Measurements from ENCODE around the gene HS6ST3. TPM values are rescaled to one million over a fixed set of nuclear protein-coding genes. Genes with fewer than 3 reads are reported as not detected.

The HS6ST3 gene
- total RNA-seq, 4 donors from 2014 or later = 0.08 to 0.47 (median 0.41) TPM

- 41% methylated on average over 1 of the region's 1 CpG for WGBS
- DNase-seq (ENCODE audit: low spot score in 2 of 2) = no peak
- TF ChIP-seq CTCF (IDR thresholded peaks at IDR 0.05) (no peak), EP300 (IDR thresholded peaks at IDR 0.05) (no peak), POLR2AphosphoS5 (IDR thresholded peaks at IDR 0.05) (no peak), POLR2A (IDR thresholded peaks at IDR 0.05) (no peak)
- Histone ChIP-seq H3K36me3 (no peaks in the 10 kb centered on the region), H3K27me3 (no peaks in the 10 kb centered on the region), H3K9me3 (no peaks in the 10 kb centered on the region), H3K4me1 (no peaks in the 10 kb centered on the region), H3K27ac (no peak overlapping the region), H3K4me3 (no peak overlapping the region)
Measured at GRCh38 chr13:96243376-96243775, 153.5 kb downstream of the HS6ST3 start.

- Histone ChIP-seq H3K36me3 (no peaks in the 10 kb centered on the region), H3K4me1 (no peaks in the 10 kb centered on the region), H3K9me3 (no peaks in the 10 kb centered on the region), H3K27ac (no peak overlapping the region), H3K27me3 (no peaks in the 10 kb centered on the region), H3K4me3 (no peak overlapping the region)
- 51% methylated on average over 2 of the region's 2 CpGs for WGBS
- no peak for DNase-seq (ENCODE audit: low spot score in 2 of 2)
- TF ChIP-seq EP300 (IDR thresholded peaks at IDR 0.05) (no peak), POLR2AphosphoS5 (IDR thresholded peaks at IDR 0.05) (no peak), CTCF (IDR thresholded peaks at IDR 0.05) (no peak), POLR2A (IDR thresholded peaks at IDR 0.05) (no peak)
Measured at GRCh38 chr13:96248103-96248502, 158.2 kb downstream of the HS6ST3 start.

DNA sequence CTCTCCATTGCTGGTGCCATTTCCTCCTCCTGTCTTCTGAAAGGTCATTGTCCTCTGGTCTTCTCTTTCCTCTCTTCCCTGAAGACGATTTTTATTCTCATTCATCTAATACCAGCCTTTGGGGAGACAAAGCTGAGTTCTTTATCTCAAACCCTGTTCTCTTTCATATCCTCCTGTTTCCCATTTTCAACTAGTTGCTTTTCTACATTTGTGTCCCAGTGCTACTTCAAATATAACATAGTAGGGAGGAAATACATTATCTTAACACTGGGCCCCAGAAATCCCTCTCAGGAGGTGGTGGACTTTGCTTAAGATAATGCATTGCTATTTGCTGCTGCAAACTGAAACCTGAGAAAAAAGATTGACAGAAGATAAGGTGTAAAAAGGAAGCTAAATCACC is 159.1 kb downstream of the HS6ST3 start:
- H3K4me1 ChIP-seq = no peaks in the 10 kb centered on the region
- no peak for DNase-seq (ENCODE audit: low spot score in 2 of 2)
- 67% methylated on average over 1 of the region's 1 CpG for WGBS
- no peaks in the 10 kb centered on the region for H3K36me3 ChIP-seq
- H3K9me3 ChIP-seq = no peaks in the 10 kb centered on the region
- H3K4me3 ChIP-seq = no peak overlapping the region
- TF ChIP-seq EP300 (IDR thresholded peaks at IDR 0.05) = no peak
- H3K27me3 ChIP-seq = no peaks in the 10 kb centered on the region
- no peak overlapping the region for H3K27ac ChIP-seq

DNA sequence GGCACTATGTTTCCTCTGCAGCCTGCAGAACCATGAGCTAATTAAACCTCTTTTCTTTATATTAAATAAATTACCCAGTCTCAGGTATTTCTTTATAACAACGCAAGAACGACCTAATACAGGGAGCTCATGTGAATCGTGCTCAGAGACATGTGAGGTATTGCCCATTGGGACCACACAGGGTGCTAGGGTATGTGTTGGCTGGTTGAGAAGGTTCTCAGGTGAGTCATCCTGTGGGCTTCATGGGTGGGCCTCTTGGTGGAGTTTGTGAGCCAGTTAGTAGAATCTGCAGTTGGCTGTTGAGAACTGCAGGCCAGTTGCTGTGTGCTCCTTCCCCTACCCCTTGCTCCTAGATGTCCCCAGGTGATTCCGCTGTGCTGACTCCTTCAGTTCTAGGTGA is 163.0 kb downstream of the HS6ST3 start:
- H3K27me3 ChIP-seq = no peaks in the 10 kb centered on the region
- no peak overlapping the region for H3K27ac ChIP-seq
- no peak for DNase-seq (ENCODE audit: low spot score in 2 of 2)
- no peaks in the 10 kb centered on the region for H3K36me3 ChIP-seq
- WGBS = 93% methylated on average over 4 of the region's 4 CpGs
- H3K4me3 ChIP-seq = no peak overlapping the region
- no peaks in the 10 kb centered on the region for H3K4me1 ChIP-seq
- TF ChIP-seq CTCF (IDR thresholded peaks at IDR 0.05) (no peak), POLR2A (IDR thresholded peaks at IDR 0.05) (no peak), POLR2AphosphoS5 (IDR thresholded peaks at IDR 0.05) (no peak), EP300 (IDR thresholded peaks at IDR 0.05) (no peak)
- H3K9me3 ChIP-seq = no peaks in the 10 kb centered on the region

- H3K9me3 ChIP-seq = no peaks in the 10 kb centered on the region
- no peak overlapping the region for H3K27ac ChIP-seq
- no peak overlapping the region for H3K4me3 ChIP-seq
- H3K36me3 ChIP-seq = no peaks in the 10 kb centered on the region
- no peaks in the 10 kb centered on the region for H3K27me3 ChIP-seq
- TF ChIP-seq POLR2A (IDR thresholded peaks at IDR 0.05) (no peak), CTCF (IDR thresholded peaks at IDR 0.05) (no peak), POLR2AphosphoS5 (IDR thresholded peaks at IDR 0.05) (no peak), EP300 (IDR thresholded peaks at IDR 0.05) (no peak)
- no peak for DNase-seq (ENCODE audit: low spot score in 2 of 2)
- no peaks in the 10 kb centered on the region for H3K4me1 ChIP-seq
- 57% methylated on average over 1 of the region's 1 CpG for WGBS
Measured at GRCh38 chr13:96273196-96273595, 183.3 kb downstream of the HS6ST3 start.

GRCh38 chr13:96274046-96274445 is 184.1 kb downstream of the HS6ST3 start:
- Histone ChIP-seq H3K27ac (no peak overlapping the region), H3K4me3 (no peak overlapping the region), H3K36me3 (no peaks in the 10 kb centered on the region), H3K4me1 (no peaks in the 10 kb centered on the region), H3K27me3 (no peaks in the 10 kb centered on the region), H3K9me3 (no peaks in the 10 kb centered on the region)
- 84% methylated on average over 2 of the region's 2 CpGs for WGBS
- no peak for DNase-seq (ENCODE audit: low spot score in 2 of 2)
- TF ChIP-seq POLR2A (IDR thresholded peaks at IDR 0.05) = no peak
- TF ChIP-seq EP300 (IDR thresholded peaks at IDR 0.05) = no peak
- TF ChIP-seq CTCF (IDR thresholded peaks at IDR 0.05) = no peak
- TF ChIP-seq POLR2AphosphoS5 (IDR thresholded peaks at IDR 0.05) = no peak
